ENCODE data around the gene RAP1GAP. TPM values are rescaled to one million over a fixed set of nuclear protein-coding genes. Genes with fewer than 3 reads are reported as not detected.

RAP1GAP gene
- total RNA-seq, 4 donors from 2014 or later, result 14.1 to 37.4 (median 28.8) TPM

DNA sequence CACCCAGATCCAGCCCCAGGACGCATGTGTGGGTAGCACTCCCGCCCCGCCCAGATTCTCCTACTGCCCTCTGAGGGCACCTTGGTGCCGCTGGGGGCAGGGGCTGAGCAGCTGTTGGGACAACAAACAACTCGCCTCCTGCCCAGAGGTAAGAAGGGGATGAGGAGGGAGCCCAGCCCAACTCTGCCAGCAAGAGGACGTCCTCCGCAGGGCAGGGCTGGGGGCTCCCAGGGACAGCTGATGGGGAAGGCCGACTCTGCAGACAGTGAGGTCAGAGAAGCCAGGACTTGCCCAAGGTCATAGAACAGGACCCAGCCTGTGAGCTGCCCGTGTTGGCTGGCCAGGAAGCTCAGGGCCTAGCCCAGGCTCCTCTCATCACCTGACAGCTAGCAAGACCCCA, 18.8 kb downstream of the RAP1GAP start:
- TF ChIP-seq EP300 (IDR thresholded peaks at IDR 0.05; ENCODE audit: low read depth) (no peak), POLR2A (IDR thresholded peaks at IDR 0.05) (no peak), POLR2AphosphoS5 (IDR thresholded peaks at IDR 0.05) (no peak)
- TF ChIP-seq, protein P1, sequence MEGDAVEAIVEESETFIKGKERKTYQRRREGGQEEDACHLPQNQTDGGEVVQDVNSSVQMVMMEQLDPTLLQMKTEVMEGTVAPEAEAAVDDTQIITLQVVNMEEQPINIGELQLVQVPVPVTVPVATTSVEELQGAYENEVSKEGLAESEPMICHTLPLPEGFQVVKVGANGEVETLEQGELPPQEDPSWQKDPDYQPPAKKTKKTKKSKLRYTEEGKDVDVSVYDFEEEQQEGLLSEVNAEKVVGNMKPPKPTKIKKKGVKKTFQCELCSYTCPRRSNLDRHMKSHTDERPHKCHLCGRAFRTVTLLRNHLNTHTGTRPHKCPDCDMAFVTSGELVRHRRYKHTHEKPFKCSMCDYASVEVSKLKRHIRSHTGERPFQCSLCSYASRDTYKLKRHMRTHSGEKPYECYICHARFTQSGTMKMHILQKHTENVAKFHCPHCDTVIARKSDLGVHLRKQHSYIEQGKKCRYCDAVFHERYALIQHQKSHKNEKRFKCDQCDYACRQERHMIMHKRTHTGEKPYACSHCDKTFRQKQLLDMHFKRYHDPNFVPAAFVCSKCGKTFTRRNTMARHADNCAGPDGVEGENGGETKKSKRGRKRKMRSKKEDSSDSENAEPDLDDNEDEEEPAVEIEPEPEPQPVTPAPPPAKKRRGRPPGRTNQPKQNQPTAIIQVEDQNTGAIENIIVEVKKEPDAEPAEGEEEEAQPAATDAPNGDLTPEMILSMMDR (IDR thresholded peaks at IDR 0.05), result no peak
- in situ Hi-C loops (cut with MboI; ENCODE audit: low pct_ligation_motif_present in 1 of 4, low pct_unique_long_range_greater_than_20kb in 1 of 4, low sequenced_read_pairs in 3 of 4), result loop anchor here in 3 of 4 donors (25.0 kb wide), 2 partner anchors 138 to 413 kb away; partner anchors contain the start of gene ALPL (in 3 of the 3)
- peaks cover 8 to 25% (median 11%) of the 10 kb centered on the region in 4 donors for H3K4me1 ChIP-seq
- H3K9me3 ChIP-seq, result no peaks in the 10 kb centered on the region
- peaks cover 43% of the 10 kb centered on the region for H3K27me3 ChIP-seq
- H3K4me3 ChIP-seq, result no peak overlapping the region
- no peak for DNase-seq
- H3K27ac ChIP-seq, result no peak overlapping the region
- intact Hi-C loops (cut with DNase I; ENCODE audit: low total_unique reads), result no loop called here
- no peaks in the 10 kb centered on the region for H3K36me3 ChIP-seq
- whole genome bisulfite sequencing, 2 donors (ENCODE audit: low coverage in 1 of 2), result 62% methylated on average over 8 of the region's 9 CpGs; no CpG with 5 or more reads in 1 of the 2 donors

DNA sequence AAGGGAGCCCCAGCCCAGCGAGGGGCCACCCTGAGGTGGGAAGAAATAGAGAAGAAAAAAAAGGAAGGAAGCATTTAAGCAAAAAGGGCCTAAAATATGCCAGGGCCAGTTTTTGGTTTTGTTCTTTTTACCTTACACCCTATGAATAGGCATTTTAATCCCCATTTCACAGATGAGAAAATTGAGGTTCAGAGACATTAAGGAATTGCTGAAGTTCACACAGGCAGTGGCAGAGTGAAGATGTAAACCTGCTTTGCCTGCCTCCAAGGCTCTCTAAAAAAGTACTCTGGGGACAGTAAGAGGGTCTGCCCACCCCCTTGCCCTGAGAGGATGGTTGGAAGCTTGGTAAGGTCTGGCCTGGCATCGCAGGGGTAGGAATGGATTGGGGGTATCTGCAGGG, 19.8 kb downstream of the RAP1GAP start:
- 55% methylated on average over 2 of the region's 2 CpGs; no CpG with 5 or more reads in 1 of the 2 donors for WGBS, 2 donors (ENCODE audit: low coverage in 1 of 2)
- in situ Hi-C loops (cut with MboI; ENCODE audit: low pct_ligation_motif_present in 1 of 4, low pct_unique_long_range_greater_than_20kb in 1 of 4, low sequenced_read_pairs in 3 of 4), result no loop called here

DNA sequence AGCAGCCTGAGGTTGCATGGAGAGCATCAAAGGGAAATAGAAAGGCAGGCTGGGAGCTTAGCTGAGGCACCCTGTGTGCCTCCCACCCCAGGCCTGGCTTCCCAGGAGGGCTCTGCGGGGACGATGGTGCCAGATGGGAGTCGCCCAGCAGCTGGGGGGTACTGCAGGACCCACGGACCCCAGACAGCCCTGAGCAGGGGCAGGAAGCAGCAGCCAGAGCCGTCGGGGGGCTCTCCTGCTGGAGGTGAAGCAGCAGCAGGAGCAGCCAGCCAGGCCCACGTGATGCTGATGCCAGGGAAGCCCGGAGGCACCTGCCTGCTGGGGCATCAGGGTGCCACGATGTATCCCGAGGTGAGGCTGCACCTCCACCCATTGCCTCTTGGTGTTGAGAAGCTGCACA, 20.4 kb downstream of the RAP1GAP start:
- intact Hi-C loops (cut with DNase I; ENCODE audit: low total_unique reads) (loop anchor here (10.0 kb wide), 1 partner anchor 134 kb away; no protein-coding TSS in a partner anchor), in situ Hi-C loops (cut with MboI; ENCODE audit: low pct_ligation_motif_present in 1 of 4, low pct_unique_long_range_greater_than_20kb in 1 of 4, low sequenced_read_pairs in 3 of 4) (no loop called here)
- no peaks in the 10 kb centered on the region for H3K9me3 ChIP-seq
- H3K36me3 ChIP-seq, result no peaks in the 10 kb centered on the region
- no peak overlapping the region for H3K4me3 ChIP-seq
- H3K27ac ChIP-seq, result no peak overlapping the region
- TF ChIP-seq POLR2AphosphoS5 (IDR thresholded peaks at IDR 0.05), result no peak
- TF ChIP-seq EP300 (IDR thresholded peaks at IDR 0.05; ENCODE audit: low read depth), result no peak
- no peak for TF ChIP-seq POLR2A (IDR thresholded peaks at IDR 0.05)
- TF ChIP-seq, protein P1 (IDR thresholded peaks at IDR 0.05), result no peak
- 71% methylated on average over 10 of the region's 10 CpGs; no CpG with 5 or more reads in 1 of the 2 donors for WGBS, 2 donors (ENCODE audit: low coverage in 1 of 2)
- H3K4me1 ChIP-seq, result peaks cover 8 to 25% (median 11%) of the 10 kb centered on the region in 4 donors
- no peak for DNase-seq
- peaks cover 43% of the 10 kb centered on the region for H3K27me3 ChIP-seq

More for the DNA sequence above, 19.8 kb downstream of the RAP1GAP start:
- no peaks in the 10 kb centered on the region for H3K36me3 ChIP-seq
- no peak overlapping the region for H3K4me3 ChIP-seq
- TF ChIP-seq POLR2A (IDR thresholded peaks at IDR 0.05) (no peak), POLR2AphosphoS5 (IDR thresholded peaks at IDR 0.05) (no peak), EP300 (IDR thresholded peaks at IDR 0.05; ENCODE audit: low read depth) (no peak)
- TF ChIP-seq, protein P1 (IDR thresholded peaks at IDR 0.05), result no peak
- no peak overlapping the region for H3K27ac ChIP-seq
- DNase-seq, result no peak
- H3K4me1 ChIP-seq, result peaks cover 8 to 25% (median 11%) of the 10 kb centered on the region in 4 donors
- no peaks in the 10 kb centered on the region for H3K9me3 ChIP-seq
- H3K27me3 ChIP-seq, result peaks cover 43% of the 10 kb centered on the region
- intact Hi-C loops (cut with DNase I; ENCODE audit: low total_unique reads), result loop anchor here (10.0 kb wide), 1 partner anchor 135 kb away; no protein-coding TSS in a partner anchor

DNA sequence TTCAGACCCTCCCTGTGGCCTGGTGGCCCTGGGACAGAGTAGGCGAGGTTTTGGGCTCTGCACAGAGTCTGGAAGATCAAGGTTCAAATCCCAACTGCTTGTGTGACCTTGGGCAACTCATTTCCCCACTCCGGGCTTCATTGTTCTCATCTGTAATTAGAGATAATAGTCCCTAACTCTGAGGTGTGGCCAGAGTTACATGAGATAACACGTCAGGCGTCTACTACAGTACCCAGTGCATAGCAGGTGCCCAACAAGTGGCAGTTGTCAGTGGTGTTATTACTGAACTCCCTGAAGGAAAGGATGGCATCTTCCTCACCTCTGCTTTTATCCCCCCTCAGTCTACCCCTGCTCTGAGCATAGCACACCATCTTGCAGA, 20.8 kb downstream of the RAP1GAP start:
- Histone ChIP-seq H3K36me3 (no peaks in the 10 kb centered on the region), H3K4me1 (peaks cover 8 to 25% (median 11%) of the 10 kb centered on the region in 4 donors), H3K4me3 (no peak overlapping the region), H3K27me3 (peaks cover 43% of the 10 kb centered on the region), H3K9me3 (no peaks in the 10 kb centered on the region), H3K27ac (no peak overlapping the region)
- TF ChIP-seq, protein P1 (IDR thresholded peaks at IDR 0.05), result no peak
- no peak for TF ChIP-seq POLR2A (IDR thresholded peaks at IDR 0.05)
- no peak for TF ChIP-seq POLR2AphosphoS5 (IDR thresholded peaks at IDR 0.05)
- no peak for TF ChIP-seq EP300 (IDR thresholded peaks at IDR 0.05; ENCODE audit: low read depth)
- no peak for DNase-seq
- 53% methylated on average over 4 of the region's 4 CpGs; no CpG with 5 or more reads in 1 of the 2 donors for WGBS, 2 donors (ENCODE audit: low coverage in 1 of 2)
- in situ Hi-C loops (cut with MboI; ENCODE audit: low pct_ligation_motif_present in 1 of 4, low pct_unique_long_range_greater_than_20kb in 1 of 4, low sequenced_read_pairs in 3 of 4) (no loop called here), intact Hi-C loops (cut with DNase I; ENCODE audit: low total_unique reads) (loop anchor here (10.0 kb wide), 1 partner anchor 134 kb away; no protein-coding TSS in a partner anchor)

All from transverse colon (tissue), 4 donors.